AG10803 (cell line): ENCODE results near the gene AQP3.

Experiments
- DNase-seq: peaks from one replicate; pipeline ENCODE4 v3.0.0; 2010; ENCODE audit warnings: low read depth
- H3K4me3 ChIP-seq: 2 replicates; pipeline ENCODE4 v1.5.1; 2011; ENCODE audit warnings: mild to moderate bottlenecking, low read length, control low read depth
- CTCF ChIP-seq: conservative IDR thresholded peaks from 2 replicates; pipeline ENCODE4 v1.5.1; 2011; ENCODE audit warnings: mild to moderate bottlenecking, low read length, control low read depth, inconsistent platforms

AQP3 gene

GRCh38 chr9:33440204-33440603 lies 7.2 kb downstream of the AQP3 start:
- H3K4me3 ChIP-seq = no peak overlapping the region
- no peak for TF ChIP-seq CTCF
- no peak for DNase-seq

- DNase-seq = peak; percentile 11
- no peak for TF ChIP-seq CTCF
- no peak overlapping the region for H3K4me3 ChIP-seq
Observed at GRCh38 chr9:33439731-33440130, 7.7 kb downstream of the AQP3 start.

- no peak for DNase-seq
- TF ChIP-seq CTCF = no peak
- no peak overlapping the region for H3K4me3 ChIP-seq
Observed at GRCh38 chr9:33438926-33439680, 8.3 kb downstream of the AQP3 start.

- no peak for TF ChIP-seq CTCF
- H3K4me3 ChIP-seq = no peak overlapping the region
Observed at GRCh38 chr9:33437898-33438297, 9.5 kb downstream of the AQP3 start.

GRCh38 chr9:33437205-33437604 lies 10.2 kb downstream of the AQP3 start:
- no peak overlapping the region for H3K4me3 ChIP-seq
- DNase-seq = no peak
- no peak for TF ChIP-seq CTCF

More at GRCh38 chr9:33437898-33438297, 9.5 kb downstream of the AQP3 start:
- DNase-seq = no peak

- no peak for DNase-seq
- H3K4me3 ChIP-seq = no peak overlapping the region
- TF ChIP-seq CTCF = no peak
Observed at GRCh38 chr9:33436445-33436844, 10.9 kb downstream of the AQP3 start.

- no peak for TF ChIP-seq CTCF
- H3K4me3 ChIP-seq = no peak overlapping the region
- DNase-seq = peak; percentile 44
Observed at GRCh38 chr9:33435821-33436277, 11.5 kb downstream of the AQP3 start.
